ENCODE measurements around the gene FATE1.

Gene FATE1, protein sequence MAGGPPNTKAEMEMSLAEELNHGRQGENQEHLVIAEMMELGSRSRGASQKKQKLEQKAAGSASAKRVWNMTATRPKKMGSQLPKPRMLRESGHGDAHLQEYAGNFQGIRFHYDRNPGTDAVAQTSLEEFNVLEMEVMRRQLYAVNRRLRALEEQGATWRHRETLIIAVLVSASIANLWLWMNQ

DNA sequence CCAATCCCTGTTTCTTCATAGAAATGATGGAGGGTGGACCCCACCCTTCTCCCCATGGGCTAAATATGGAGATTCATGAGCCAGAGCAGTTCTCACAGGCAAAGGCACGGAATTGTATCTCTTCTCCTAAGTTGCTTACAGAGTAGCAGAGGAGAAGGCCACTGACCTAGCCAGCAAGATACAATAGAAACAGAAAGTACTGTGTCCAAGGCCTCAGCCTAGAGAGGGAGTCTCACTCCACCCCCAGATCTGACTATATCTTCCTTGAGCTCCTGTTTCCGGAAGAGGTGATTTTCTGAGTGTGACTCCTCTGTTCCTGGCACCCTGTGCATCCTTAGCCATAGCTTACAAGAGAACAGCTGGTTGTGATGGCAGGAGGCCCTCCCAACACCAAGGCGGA, at the start of gene FATE1:
FATE1 (plus strand) TSS at position 284 of the 400 bp plus-strand sequence; CDS start at position 369, 85 bp downstream.
- DNase-seq (ENCODE audit: low read depth), result no peak
- H3K4me3 ChIP-seq (ENCODE audit: low read length), result no peak within 1 kb of the TSS
- TF ChIP-seq, protein P1, sequence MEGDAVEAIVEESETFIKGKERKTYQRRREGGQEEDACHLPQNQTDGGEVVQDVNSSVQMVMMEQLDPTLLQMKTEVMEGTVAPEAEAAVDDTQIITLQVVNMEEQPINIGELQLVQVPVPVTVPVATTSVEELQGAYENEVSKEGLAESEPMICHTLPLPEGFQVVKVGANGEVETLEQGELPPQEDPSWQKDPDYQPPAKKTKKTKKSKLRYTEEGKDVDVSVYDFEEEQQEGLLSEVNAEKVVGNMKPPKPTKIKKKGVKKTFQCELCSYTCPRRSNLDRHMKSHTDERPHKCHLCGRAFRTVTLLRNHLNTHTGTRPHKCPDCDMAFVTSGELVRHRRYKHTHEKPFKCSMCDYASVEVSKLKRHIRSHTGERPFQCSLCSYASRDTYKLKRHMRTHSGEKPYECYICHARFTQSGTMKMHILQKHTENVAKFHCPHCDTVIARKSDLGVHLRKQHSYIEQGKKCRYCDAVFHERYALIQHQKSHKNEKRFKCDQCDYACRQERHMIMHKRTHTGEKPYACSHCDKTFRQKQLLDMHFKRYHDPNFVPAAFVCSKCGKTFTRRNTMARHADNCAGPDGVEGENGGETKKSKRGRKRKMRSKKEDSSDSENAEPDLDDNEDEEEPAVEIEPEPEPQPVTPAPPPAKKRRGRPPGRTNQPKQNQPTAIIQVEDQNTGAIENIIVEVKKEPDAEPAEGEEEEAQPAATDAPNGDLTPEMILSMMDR (conservative IDR thresholded peaks at IDR 0.05; ENCODE audit: low read depth, low read length), result no peak

DNA sequence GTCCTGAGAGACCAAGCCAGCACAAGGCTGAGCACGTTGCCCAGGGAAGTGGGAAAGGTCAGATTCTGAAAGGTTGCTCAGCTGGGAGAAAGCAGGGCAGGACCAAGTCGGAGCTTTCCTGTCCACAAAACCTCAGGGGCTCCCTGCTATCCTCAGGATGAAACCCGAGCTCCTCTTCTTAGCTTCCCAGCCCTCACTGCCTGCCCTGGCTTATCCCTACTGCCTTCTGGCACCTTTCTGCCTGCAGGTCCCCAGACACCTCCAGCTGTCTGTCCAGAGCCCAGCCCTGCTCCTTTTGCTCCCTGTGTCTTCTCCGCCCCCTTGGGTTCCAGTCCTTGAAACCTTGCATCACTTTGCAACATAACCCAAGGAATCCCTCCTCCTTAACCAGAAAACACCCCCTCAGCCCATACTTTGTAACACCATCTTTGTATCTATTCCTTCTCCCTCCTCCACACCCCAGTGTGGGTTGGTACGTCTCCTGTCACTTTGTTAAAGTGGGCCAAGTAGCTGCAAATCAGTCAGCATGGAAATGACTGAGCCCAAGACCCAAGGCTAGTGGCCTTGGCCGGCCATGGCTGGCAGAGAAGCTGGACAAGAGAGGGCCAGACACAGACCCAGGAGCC, 40.6 kb upstream of the FATE1 start:
- DNase-seq (ENCODE audit: low read depth), result no peak
- TF ChIP-seq, protein P1 (conservative IDR thresholded peaks at IDR 0.05; ENCODE audit: low read depth, low read length), result no peak
- no peak overlapping the region for H3K4me3 ChIP-seq (ENCODE audit: low read length)

DNA sequence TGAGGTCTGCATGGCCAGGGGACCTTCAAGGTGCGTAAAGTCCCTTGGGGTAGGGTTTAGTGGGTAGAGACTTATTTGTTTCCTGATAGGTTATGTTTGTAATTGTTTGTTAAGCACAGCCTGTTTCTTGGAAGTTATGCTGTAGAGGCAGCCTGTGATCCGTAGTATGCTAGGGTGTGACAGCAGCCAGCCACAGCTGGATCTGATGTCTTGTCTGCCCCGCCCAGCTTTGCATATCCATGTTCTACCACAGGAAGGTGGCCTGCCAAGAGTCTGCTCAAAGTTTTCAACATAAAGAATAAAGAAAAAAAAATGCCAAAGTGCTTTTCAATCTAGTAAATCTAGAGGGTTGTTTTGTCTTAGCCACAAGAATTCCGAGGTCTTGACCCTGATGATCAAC, 39.6 kb upstream of the FATE1 start:
- DNase-seq (ENCODE audit: low read depth), result no peak
- H3K4me3 ChIP-seq (ENCODE audit: low read length), result no peak overlapping the region
- TF ChIP-seq, protein P1 (conservative IDR thresholded peaks at IDR 0.05; ENCODE audit: low read depth, low read length), result no peak

DNA sequence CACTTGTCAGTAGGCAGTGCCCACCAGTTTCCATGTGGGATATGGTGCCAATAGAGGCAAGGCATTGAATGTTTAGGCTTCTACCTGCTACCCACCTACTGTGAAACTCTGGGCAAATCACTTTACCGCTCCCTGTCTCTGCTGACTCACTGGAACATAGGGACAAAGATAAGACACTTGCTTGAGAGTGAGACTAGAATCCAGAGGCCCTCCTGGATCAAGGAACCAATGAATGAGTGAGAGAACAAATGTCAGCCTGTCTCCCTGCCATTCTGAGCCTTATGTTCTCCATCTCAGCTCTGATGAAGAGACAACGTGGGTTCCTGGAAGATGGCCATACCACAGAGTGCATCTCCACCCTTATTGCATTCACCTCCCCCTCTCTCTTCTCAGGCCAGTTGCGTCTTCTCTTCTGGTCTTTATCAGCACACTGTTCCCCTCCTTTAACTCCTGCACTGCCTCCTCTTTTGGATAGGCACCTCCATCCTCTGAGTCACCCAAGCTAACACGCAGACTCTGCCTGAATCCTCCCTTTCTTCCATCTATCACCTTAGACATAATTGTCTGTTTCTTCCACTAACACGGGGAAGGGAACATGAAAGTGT, 35.9 kb upstream of the FATE1 start:
- H3K4me3 ChIP-seq (ENCODE audit: low read length), result no peak overlapping the region
- no peak for DNase-seq (ENCODE audit: low read depth)
- TF ChIP-seq, protein P1 (conservative IDR thresholded peaks at IDR 0.05; ENCODE audit: low read depth, low read length), result no peak

DNA sequence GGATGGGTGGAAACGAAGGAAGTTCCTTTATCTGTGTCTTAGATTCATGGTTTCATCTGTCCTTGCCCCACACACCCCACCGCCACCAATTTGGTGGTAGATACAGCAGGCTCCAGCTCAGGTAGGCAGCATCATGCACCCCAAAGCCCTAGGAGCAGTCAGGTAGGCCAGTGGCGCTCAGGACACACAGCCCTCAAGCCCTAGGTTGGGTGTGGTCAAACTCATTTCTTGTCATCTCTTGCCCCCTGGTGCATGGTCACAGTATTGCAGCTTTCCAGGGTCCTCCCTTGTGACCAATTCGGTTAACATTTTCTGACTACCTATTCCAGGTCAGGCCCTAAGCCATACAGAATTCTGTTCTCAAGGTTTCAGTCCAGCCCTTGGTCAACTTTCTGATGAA, 35.0 kb upstream of the FATE1 start:
- TF ChIP-seq, protein P1 (conservative IDR thresholded peaks at IDR 0.05; ENCODE audit: low read depth, low read length), result peak; percentile 54
- no peak overlapping the region for H3K4me3 ChIP-seq (ENCODE audit: low read length)
- no peak for DNase-seq (ENCODE audit: low read depth)

DNA sequence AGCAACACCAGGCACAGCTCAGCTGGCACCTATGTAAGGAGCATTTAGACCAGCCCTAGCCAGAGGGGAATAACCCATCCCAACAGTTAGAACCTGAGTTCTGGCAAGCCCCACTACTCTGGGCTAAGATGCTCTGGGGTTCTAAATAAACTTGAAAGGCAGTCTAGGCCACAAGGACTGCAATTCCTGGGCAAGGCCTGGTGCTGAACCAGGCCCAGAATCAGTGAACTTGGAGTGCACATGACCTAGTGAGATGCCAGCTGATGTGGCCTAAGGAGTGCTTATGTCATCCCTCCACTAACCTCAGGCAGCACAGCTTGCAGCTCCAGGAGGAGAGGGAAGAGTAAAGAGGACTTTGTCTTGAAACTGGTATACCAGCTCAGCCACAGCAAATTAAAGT, 28.2 kb upstream of the FATE1 start:
- TF ChIP-seq, protein P1 (conservative IDR thresholded peaks at IDR 0.05; ENCODE audit: low read depth, low read length), result no peak
- H3K4me3 ChIP-seq (ENCODE audit: low read length), result no peak overlapping the region

DNA sequence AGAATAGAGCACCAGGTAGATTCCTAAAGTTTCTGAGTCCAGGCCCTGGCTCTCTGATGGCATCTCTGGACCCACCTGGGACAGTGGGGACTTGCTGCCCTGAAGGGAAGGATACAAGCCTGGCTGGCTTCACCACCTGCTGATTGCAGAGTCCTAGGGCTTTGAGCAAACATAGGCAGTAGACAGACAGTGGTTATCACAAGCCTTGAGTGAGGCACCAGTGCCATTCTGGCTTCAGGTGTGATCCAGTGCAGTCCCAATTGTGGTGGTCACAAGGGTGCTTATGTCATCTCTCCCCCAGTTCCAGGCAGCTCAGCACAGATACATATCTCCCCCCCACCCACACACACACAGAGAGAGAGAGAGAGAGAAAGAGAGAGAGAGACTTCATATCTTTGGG, 27.1 kb upstream of the FATE1 start:
- TF ChIP-seq, protein P1 (conservative IDR thresholded peaks at IDR 0.05; ENCODE audit: low read depth, low read length), result no peak
- no peak overlapping the region for H3K4me3 ChIP-seq (ENCODE audit: low read length)
- DNase-seq (ENCODE audit: low read depth), result no peak

More for the DNA sequence above, 28.2 kb upstream of the FATE1 start:
- DNase-seq (ENCODE audit: low read depth), result no peak
